H1 (cell line): Measurements from ENCODE around the gene OSBPL2. TPM values are rescaled to one million over a fixed set of nuclear protein-coding genes. Genes with fewer than 3 reads are reported as not detected.

Experiments
- ATF3 ChIP-seq: IDR thresholded peaks from 2 replicates; pipeline ENCODE4 v1.6.1; 2011; ENCODE audit warnings: low read depth, mild to moderate bottlenecking, low read length; ENCODE audit not compliant: insufficient read depth
- BACH1 ChIP-seq: IDR thresholded peaks from 2 replicates; pipeline ENCODE4 v1.6.1; 2012; ENCODE audit warnings: low read length, improper control_type of control experiment
- CEBPB ChIP-seq: IDR thresholded peaks from 2 replicates; pipeline ENCODE4 v1.6.1; 2012; ENCODE audit warnings: low read depth, low read length
- CHD2 ChIP-seq: IDR thresholded peaks from 2 replicates; pipeline ENCODE4 v1.6.1; 2012; ENCODE audit warnings: low read length, improper control_type of control experiment
- JUND ChIP-seq: IDR thresholded peaks from 2 replicates; pipeline ENCODE4 v1.6.1; 2011; ENCODE audit warnings: mild to moderate bottlenecking, improper control_type of control experiment, low read length
- MAFK ChIP-seq: IDR thresholded peaks from 2 replicates; pipeline ENCODE4 v1.6.1; 2012; ENCODE audit warnings: low read depth, mild to moderate bottlenecking, improper control_type of control experiment, low read length
- MAX ChIP-seq: IDR thresholded peaks from 2 replicates; pipeline ENCODE4 v1.6.1; 2012; ENCODE audit warnings: inconsistent platforms
- TCF12 ChIP-seq: IDR thresholded peaks from 2 replicates; pipeline ENCODE4 v1.6.1; 2011; ENCODE audit warnings: low read depth, mild to moderate bottlenecking, low read length
- polyA plus RNA-seq, 7 experiments: library from polyadenylated mRNA; depleted of rRNA in 3 of 7; stranded (reverse) in 5 of 7; unstranded in 2 of 7; fragments of >200 nt in 5 of 7; fragments of 200-250 nt in 2 of 7; gene quantifications; 1 replicate in 5 of 7; 2 replicates in 1 of 7; 4 replicates in 1 of 7; pipeline versions ENCODE4 v1.2.1 to v1.2.3, GENCODE V29; 2011 to 2013; ENCODE audit warnings: missing spikeins in 2 of 7, mixed read lengths in 2 of 7
- total RNA-seq: library from RNA; stranded (reverse); fragmentation: NEBNext Ultra II Directional; extraction: Animal tissue kit (Norgen Biotek cat#: 25700); gene quantifications from 2 replicates; pipeline ENCODE4 v1.2.1, GENCODE V29; 2021
- TF ChIP-seq, protein P1 (sequence below): fragments of 300-600 bp; sonication (generic); IDR thresholded peaks from 2 replicates; pipeline ENCODE4 v1.7.1; 2012; ENCODE audit warnings: low read length, moderate library complexity, mild to moderate bottlenecking, inconsistent platforms; ENCODE audit not compliant: insufficient replicate concordance

The OSBPL2 gene
- total and polyA plus RNA-seq, 2 of the 8 experiments (the other 6 are each of a cell fraction or from before 2014, with no cell fraction given): 11.7 to 42.4 TPM

DNA sequence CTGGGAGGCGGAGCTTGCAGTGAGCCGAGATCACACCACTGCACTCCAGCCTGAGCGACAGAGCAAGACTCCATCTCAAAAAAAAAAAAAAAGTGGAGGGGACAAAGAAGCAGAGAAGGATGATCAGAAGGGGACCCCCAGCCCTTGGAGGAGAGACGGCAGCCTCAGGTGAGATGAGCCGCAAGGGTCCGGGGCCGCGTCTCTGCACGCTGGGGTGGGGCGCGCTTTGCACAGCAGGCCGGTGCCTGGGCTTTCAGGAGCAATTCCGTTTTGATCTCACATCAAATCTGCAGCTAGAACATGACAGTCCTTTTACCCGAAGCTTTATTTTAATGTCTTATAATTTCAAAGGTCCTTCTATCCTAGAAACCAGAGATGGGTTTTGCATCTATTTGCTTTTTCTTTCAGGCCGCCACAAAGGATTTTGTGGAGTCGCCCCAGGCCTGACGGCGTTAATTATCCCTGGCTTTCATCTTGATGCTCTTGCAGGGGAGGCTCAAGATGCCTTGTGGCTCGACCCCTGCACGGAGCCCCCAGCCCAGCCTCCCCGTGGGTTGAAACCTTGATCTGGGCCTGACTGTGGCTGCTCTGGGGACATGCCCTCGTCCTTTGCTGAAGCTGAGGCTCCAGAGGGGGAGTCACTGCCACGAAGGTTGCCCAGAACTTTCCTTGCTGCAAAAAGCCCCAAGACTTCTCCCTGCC, 35.5 kb upstream of the OSBPL2 start (continued):
- TF ChIP-seq, protein P1, sequence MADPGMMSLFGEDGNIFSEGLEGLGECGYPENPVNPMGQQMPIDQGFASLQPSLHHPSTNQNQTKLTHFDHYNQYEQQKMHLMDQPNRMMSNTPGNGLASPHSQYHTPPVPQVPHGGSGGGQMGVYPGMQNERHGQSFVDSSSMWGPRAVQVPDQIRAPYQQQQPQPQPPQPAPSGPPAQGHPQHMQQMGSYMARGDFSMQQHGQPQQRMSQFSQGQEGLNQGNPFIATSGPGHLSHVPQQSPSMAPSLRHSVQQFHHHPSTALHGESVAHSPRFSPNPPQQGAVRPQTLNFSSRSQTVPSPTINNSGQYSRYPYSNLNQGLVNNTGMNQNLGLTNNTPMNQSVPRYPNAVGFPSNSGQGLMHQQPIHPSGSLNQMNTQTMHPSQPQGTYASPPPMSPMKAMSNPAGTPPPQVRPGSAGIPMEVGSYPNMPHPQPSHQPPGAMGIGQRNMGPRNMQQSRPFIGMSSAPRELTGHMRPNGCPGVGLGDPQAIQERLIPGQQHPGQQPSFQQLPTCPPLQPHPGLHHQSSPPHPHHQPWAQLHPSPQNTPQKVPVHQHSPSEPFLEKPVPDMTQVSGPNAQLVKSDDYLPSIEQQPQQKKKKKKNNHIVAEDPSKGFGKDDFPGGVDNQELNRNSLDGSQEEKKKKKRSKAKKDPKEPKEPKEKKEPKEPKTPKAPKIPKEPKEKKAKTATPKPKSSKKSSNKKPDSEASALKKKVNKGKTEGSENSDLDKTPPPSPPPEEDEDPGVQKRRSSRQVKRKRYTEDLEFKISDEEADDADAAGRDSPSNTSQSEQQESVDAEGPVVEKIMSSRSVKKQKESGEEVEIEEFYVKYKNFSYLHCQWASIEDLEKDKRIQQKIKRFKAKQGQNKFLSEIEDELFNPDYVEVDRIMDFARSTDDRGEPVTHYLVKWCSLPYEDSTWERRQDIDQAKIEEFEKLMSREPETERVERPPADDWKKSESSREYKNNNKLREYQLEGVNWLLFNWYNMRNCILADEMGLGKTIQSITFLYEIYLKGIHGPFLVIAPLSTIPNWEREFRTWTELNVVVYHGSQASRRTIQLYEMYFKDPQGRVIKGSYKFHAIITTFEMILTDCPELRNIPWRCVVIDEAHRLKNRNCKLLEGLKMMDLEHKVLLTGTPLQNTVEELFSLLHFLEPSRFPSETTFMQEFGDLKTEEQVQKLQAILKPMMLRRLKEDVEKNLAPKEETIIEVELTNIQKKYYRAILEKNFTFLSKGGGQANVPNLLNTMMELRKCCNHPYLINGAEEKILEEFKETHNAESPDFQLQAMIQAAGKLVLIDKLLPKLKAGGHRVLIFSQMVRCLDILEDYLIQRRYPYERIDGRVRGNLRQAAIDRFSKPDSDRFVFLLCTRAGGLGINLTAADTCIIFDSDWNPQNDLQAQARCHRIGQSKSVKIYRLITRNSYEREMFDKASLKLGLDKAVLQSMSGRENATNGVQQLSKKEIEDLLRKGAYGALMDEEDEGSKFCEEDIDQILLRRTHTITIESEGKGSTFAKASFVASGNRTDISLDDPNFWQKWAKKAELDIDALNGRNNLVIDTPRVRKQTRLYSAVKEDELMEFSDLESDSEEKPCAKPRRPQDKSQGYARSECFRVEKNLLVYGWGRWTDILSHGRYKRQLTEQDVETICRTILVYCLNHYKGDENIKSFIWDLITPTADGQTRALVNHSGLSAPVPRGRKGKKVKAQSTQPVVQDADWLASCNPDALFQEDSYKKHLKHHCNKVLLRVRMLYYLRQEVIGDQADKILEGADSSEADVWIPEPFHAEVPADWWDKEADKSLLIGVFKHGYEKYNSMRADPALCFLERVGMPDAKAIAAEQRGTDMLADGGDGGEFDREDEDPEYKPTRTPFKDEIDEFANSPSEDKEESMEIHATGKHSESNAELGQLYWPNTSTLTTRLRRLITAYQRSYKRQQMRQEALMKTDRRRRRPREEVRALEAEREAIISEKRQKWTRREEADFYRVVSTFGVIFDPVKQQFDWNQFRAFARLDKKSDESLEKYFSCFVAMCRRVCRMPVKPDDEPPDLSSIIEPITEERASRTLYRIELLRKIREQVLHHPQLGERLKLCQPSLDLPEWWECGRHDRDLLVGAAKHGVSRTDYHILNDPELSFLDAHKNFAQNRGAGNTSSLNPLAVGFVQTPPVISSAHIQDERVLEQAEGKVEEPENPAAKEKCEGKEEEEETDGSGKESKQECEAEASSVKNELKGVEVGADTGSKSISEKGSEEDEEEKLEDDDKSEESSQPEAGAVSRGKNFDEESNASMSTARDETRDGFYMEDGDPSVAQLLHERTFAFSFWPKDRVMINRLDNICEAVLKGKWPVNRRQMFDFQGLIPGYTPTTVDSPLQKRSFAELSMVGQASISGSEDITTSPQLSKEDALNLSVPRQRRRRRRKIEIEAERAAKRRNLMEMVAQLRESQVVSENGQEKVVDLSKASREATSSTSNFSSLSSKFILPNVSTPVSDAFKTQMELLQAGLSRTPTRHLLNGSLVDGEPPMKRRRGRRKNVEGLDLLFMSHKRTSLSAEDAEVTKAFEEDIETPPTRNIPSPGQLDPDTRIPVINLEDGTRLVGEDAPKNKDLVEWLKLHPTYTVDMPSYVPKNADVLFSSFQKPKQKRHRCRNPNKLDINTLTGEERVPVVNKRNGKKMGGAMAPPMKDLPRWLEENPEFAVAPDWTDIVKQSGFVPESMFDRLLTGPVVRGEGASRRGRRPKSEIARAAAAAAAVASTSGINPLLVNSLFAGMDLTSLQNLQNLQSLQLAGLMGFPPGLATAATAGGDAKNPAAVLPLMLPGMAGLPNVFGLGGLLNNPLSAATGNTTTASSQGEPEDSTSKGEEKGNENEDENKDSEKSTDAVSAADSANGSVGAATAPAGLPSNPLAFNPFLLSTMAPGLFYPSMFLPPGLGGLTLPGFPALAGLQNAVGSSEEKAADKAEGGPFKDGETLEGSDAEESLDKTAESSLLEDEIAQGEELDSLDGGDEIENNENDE: no peak
- no peak for TF ChIP-seq JUND
- TF ChIP-seq ATF3: no peak
- no peak for TF ChIP-seq CEBPB
- TF ChIP-seq BACH1: no peak
- no peak for TF ChIP-seq CHD2
- no peak for TF ChIP-seq MAFK
- TF ChIP-seq MAX: no peak
- no peak for TF ChIP-seq TCF12
- TF ChIP-seq, all 59 proteins: peak for 0
